IPS-NIHi7 (cell line): ENCODE data around the gene DIRAS1.
"Not testable (repeated sequence)": the region's sequence is repeated elsewhere in the genome, so short reads cannot be mapped to it uniquely, and the experiment has no call there.

Experiments used
- DNase-seq: peaks from one replicate; pipeline ENCODE4 v3.0.0; 2012; ENCODE audit warnings: mixed read lengths; ENCODE audit errors: extremely low spot score

Gene DIRAS1

GRCh38 chr19:2676823-2677222, 44.3 kb downstream of the DIRAS1 start:
- no peak for DNase-seq

- no peak for DNase-seq
Measured at GRCh38 chr19:2675892-2676291, 45.3 kb downstream of the DIRAS1 start.

- no peak for DNase-seq
Measured at GRCh38 chr19:2670217-2670616, 51.0 kb downstream of the DIRAS1 start.

- no peak for DNase-seq
Measured at GRCh38 chr19:2668175-2668763, 52.9 kb downstream of the DIRAS1 start.

- DNase-seq = not testable (repeated sequence)
Measured at GRCh38 chr19:2667349-2667748, 53.8 kb downstream of the DIRAS1 start.

GRCh38 chr19:2666344-2666994, 54.7 kb downstream of the DIRAS1 start:
- DNase-seq = no peak

GRCh38 chr19:2665103-2665502, 56.1 kb downstream of the DIRAS1 start:
- DNase-seq = no peak
